Mammary epithelial cell (primary cell): Measurements from ENCODE around the gene C19orf53.

Experiments used
- EZH2 ChIP-seq: IDR thresholded peaks from 2 replicates; pipeline ENCODE4 v1.6.1; 2012; ENCODE audit warnings: low read length, inconsistent platforms, borderline replicate concordance
- TF ChIP-seq, protein P1 (sequence below), 2 donors: IDR thresholded peaks in 1 of 2; conservative IDR thresholded peaks in 1 of 2; 2 replicates each; pipeline ENCODE4 v1.5.1; 2011 to 2012; ENCODE audit warnings: inconsistent platforms in 2 of 2, low read length in 2 of 2, mild to moderate bottlenecking in 2 of 2, control low read depth in 1 of 2, low read depth in 1 of 2; ENCODE audit not compliant: insufficient read depth in 1 of 2; ENCODE audit errors: extremely low read depth in 1 of 2

DNA sequence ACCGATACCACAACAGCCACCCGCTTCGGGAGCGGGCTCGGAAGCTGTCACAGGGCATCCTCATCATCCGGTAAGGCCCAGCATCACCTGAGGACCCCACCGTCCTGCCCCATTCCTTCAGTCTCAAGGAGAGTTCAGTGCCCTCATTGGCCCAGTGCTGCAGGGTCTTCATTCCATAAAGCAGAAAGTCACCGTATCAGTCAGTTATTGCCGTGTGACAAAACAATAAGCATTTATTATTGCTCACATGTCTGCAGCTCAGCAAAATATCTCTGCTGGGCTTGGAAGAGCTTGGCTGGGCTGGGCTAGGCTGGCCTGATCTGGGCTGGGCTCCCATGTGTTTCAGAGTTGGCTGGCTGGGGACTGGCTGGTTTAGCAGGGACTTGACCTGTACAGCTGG lies 18.0 kb upstream of the C19orf53 start:
- TF ChIP-seq, protein P1, sequence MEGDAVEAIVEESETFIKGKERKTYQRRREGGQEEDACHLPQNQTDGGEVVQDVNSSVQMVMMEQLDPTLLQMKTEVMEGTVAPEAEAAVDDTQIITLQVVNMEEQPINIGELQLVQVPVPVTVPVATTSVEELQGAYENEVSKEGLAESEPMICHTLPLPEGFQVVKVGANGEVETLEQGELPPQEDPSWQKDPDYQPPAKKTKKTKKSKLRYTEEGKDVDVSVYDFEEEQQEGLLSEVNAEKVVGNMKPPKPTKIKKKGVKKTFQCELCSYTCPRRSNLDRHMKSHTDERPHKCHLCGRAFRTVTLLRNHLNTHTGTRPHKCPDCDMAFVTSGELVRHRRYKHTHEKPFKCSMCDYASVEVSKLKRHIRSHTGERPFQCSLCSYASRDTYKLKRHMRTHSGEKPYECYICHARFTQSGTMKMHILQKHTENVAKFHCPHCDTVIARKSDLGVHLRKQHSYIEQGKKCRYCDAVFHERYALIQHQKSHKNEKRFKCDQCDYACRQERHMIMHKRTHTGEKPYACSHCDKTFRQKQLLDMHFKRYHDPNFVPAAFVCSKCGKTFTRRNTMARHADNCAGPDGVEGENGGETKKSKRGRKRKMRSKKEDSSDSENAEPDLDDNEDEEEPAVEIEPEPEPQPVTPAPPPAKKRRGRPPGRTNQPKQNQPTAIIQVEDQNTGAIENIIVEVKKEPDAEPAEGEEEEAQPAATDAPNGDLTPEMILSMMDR (conservative IDR thresholded peaks at IDR 0.05 in 1 of 2, IDR thresholded peaks at IDR 0.05 in 1 of 2; ENCODE audit: extremely low read depth in 1 of 2, insufficient read depth in 1 of 2, low read depth in 1 of 2, low read length in 2 of 2), result no peak
- TF ChIP-seq EZH2, result no peak
